Activated T-helper 17 cell treated with anti-CD3 and anti-CD28 coated beads, Interleukin-2, amount 50 U/mL, for 72 hours (primary cell): Measurements from ENCODE around the gene GSTCD. TPM values are rescaled to one million over a fixed set of nuclear protein-coding genes. Genes with fewer than 3 reads are reported as not detected.
A peak's percentile ranks its signal among the peaks of the same experiment; 100 is the strongest.
"Not testable (repeated sequence)": the region's sequence is repeated elsewhere in the genome, so short reads cannot be mapped to it uniquely, and the experiment has no call there.

Source experiments
- ATAC-seq: fragments of 150-1000 bp; cut with Tn5 transposase; replicated peaks from 2 replicates; pipeline ENCODE4 v1.10.0; 2021; ENCODE audit warnings: mild to moderate bottlenecking, moderate library complexity
- H3K27ac Mint-ChIP-seq: one replicate; pipeline ENCODE4 v1.8.0; 2022; ENCODE audit warnings: mixed read lengths
- H3K27me3 Mint-ChIP-seq: one replicate; pipeline ENCODE4 v1.8.0; 2022; ENCODE audit warnings: mixed read lengths
- H3K36me3 Mint-ChIP-seq: one replicate; pipeline ENCODE4 v1.8.0; 2022; ENCODE audit warnings: low read depth, mild to moderate bottlenecking, mixed read lengths
- H3K4me1 Mint-ChIP-seq: one replicate; pipeline ENCODE4 v1.8.0; 2022; ENCODE audit warnings: mixed read lengths
- H3K4me3 Mint-ChIP-seq: one replicate; pipeline ENCODE4 v1.8.0; 2022; ENCODE audit warnings: mild to moderate bottlenecking, mixed read lengths
- H3K9me3 Mint-ChIP-seq: one replicate; pipeline ENCODE4 v1.8.0; 2022; ENCODE audit warnings: mixed read lengths
- total RNA-seq, 2 donors: library from RNA; stranded (reverse); gene quantifications; one replicate each; pipeline ENCODE4 v1.2.3, GENCODE V29; 2022

Gene GSTCD
- 10 to 100 TPM in 1 of 2 donors, 1 to 10 TPM in 1; 8.2 to 11.1 TPM for total RNA-seq

- peaks cover 22% of the 10 kb centered on the region for H3K4me1 Mint-ChIP-seq
- peak within 1 kb of the TSS; percentile 93 for H3K27ac Mint-ChIP-seq
- ATAC-seq, result peak; percentile 93
- no peaks in the 10 kb centered on the region for H3K36me3 Mint-ChIP-seq
- H3K27me3 Mint-ChIP-seq, result no peaks in the 10 kb centered on the region
- H3K4me3 Mint-ChIP-seq, result peak within 1 kb of the TSS; percentile 90
- no peaks in the 10 kb centered on the region for H3K9me3 Mint-ChIP-seq
Measured at GRCh38 chr4:105708181-105709080, at the start of gene GSTCD, which contains the start of gene INTS12. GSTCD (plus strand) TSS chr4:105708784; CDS start chr4:105717614, 8,830 bp downstream. INTS12 (minus strand) TSS chr4:105708689; CDS start chr4:105700005, 8,684 bp downstream.

- H3K27ac Mint-ChIP-seq, result no peak overlapping the region
- no peak for ATAC-seq
- H3K9me3 Mint-ChIP-seq, result no peaks in the 10 kb centered on the region
- H3K36me3 Mint-ChIP-seq, result no peaks in the 10 kb centered on the region
- H3K27me3 Mint-ChIP-seq, result peaks cover 7% of the 10 kb centered on the region
- H3K4me3 Mint-ChIP-seq, result no peak overlapping the region
- no peaks in the 10 kb centered on the region for H3K4me1 Mint-ChIP-seq
Measured at GRCh38 chr4:105659190-105659589, 49.4 kb upstream of the GSTCD start.

- no peaks in the 10 kb centered on the region for H3K36me3 Mint-ChIP-seq
- H3K4me3 Mint-ChIP-seq, result no peak overlapping the region
- ATAC-seq, result no peak
- no peak overlapping the region for H3K27ac Mint-ChIP-seq
- no peaks in the 10 kb centered on the region for H3K4me1 Mint-ChIP-seq
- no peaks in the 10 kb centered on the region for H3K9me3 Mint-ChIP-seq
- H3K27me3 Mint-ChIP-seq, result peaks cover 9% of the 10 kb centered on the region
Measured at GRCh38 chr4:105661028-105661427, 47.6 kb upstream of the GSTCD start.

- ATAC-seq, result no peak
- H3K9me3 Mint-ChIP-seq, result no peaks in the 10 kb centered on the region
- no peaks in the 10 kb centered on the region for H3K36me3 Mint-ChIP-seq
- H3K4me3 Mint-ChIP-seq, result no peak overlapping the region
- H3K27me3 Mint-ChIP-seq, result peaks cover 9% of the 10 kb centered on the region
- no peak overlapping the region for H3K27ac Mint-ChIP-seq
- no peaks in the 10 kb centered on the region for H3K4me1 Mint-ChIP-seq
Measured at GRCh38 chr4:105662935-105663675, 45.5 kb upstream of the GSTCD start.

- Mint-ChIP-seq H3K27ac (no peak overlapping the region), H3K36me3 (no peaks in the 10 kb centered on the region), H3K27me3 (peaks cover 12% of the 10 kb centered on the region), H3K9me3 (no peaks in the 10 kb centered on the region), H3K4me3 (no peak overlapping the region), H3K4me1 (no peaks in the 10 kb centered on the region)
- no peak for ATAC-seq
Measured at GRCh38 chr4:105666693-105667092, 41.9 kb upstream of the GSTCD start.

- Mint-ChIP-seq H3K9me3 (no peaks in the 10 kb centered on the region), H3K4me1 (no peaks in the 10 kb centered on the region), H3K36me3 (no peaks in the 10 kb centered on the region), H3K4me3 (no peak overlapping the region), H3K27me3 (peaks cover 10% of the 10 kb centered on the region), H3K27ac (no peak overlapping the region)
- no peak for ATAC-seq
Measured at GRCh38 chr4:105670684-105671083, 37.9 kb upstream of the GSTCD start.

- ATAC-seq, result no peak
- Mint-ChIP-seq H3K4me1 (no peaks in the 10 kb centered on the region), H3K9me3 (no peaks in the 10 kb centered on the region), H3K27me3 (peaks cover 10% of the 10 kb centered on the region), H3K4me3 (no peak overlapping the region), H3K27ac (no peak overlapping the region), H3K36me3 (no peaks in the 10 kb centered on the region)
Measured at GRCh38 chr4:105671301-105671700, 37.3 kb upstream of the GSTCD start.

GRCh38 chr4:105674011-105674410 is 34.6 kb upstream of the GSTCD start:
- H3K27me3 Mint-ChIP-seq, result peaks cover 6% of the 10 kb centered on the region
- no peak for ATAC-seq
- no peak overlapping the region for H3K27ac Mint-ChIP-seq
- H3K9me3 Mint-ChIP-seq, result no peaks in the 10 kb centered on the region
- H3K36me3 Mint-ChIP-seq, result no peaks in the 10 kb centered on the region
- H3K4me3 Mint-ChIP-seq, result no peak overlapping the region
- H3K4me1 Mint-ChIP-seq, result no peaks in the 10 kb centered on the region

GRCh38 chr4:105677709-105678108 is 30.9 kb upstream of the GSTCD start:
- no peak overlapping the region for H3K27ac Mint-ChIP-seq
- peaks cover 15% of the 10 kb centered on the region for H3K36me3 Mint-ChIP-seq
- ATAC-seq, result no peak
- no peak overlapping the region for H3K4me3 Mint-ChIP-seq
- H3K27me3 Mint-ChIP-seq, result peaks cover 3% of the 10 kb centered on the region
- H3K9me3 Mint-ChIP-seq, result no peaks in the 10 kb centered on the region
- H3K4me1 Mint-ChIP-seq, result no peaks in the 10 kb centered on the region

GRCh38 chr4:105679186-105679585 is 29.4 kb upstream of the GSTCD start:
- peaks cover 29% of the 10 kb centered on the region for H3K36me3 Mint-ChIP-seq
- ATAC-seq, result no peak
- H3K27me3 Mint-ChIP-seq, result no peaks in the 10 kb centered on the region
- H3K9me3 Mint-ChIP-seq, result no peaks in the 10 kb centered on the region
- no peaks in the 10 kb centered on the region for H3K4me1 Mint-ChIP-seq
- H3K27ac Mint-ChIP-seq, result no peak overlapping the region
- H3K4me3 Mint-ChIP-seq, result no peak overlapping the region

GRCh38 chr4:105683038-105683437 is 25.5 kb upstream of the GSTCD start:
- no peak overlapping the region for H3K4me3 Mint-ChIP-seq
- H3K4me1 Mint-ChIP-seq, result no peaks in the 10 kb centered on the region
- no peak for ATAC-seq
- H3K27me3 Mint-ChIP-seq, result no peaks in the 10 kb centered on the region
- H3K36me3 Mint-ChIP-seq, result peaks cover 61% of the 10 kb centered on the region
- no peaks in the 10 kb centered on the region for H3K9me3 Mint-ChIP-seq
- H3K27ac Mint-ChIP-seq, result no peak overlapping the region

- ATAC-seq, result no peak
- no peaks in the 10 kb centered on the region for H3K27me3 Mint-ChIP-seq
- H3K4me1 Mint-ChIP-seq, result no peaks in the 10 kb centered on the region
- H3K9me3 Mint-ChIP-seq, result no peaks in the 10 kb centered on the region
- peaks cover 93% of the 10 kb centered on the region for H3K36me3 Mint-ChIP-seq
- H3K4me3 Mint-ChIP-seq, result no peak overlapping the region
- H3K27ac Mint-ChIP-seq, result no peak overlapping the region
Measured at GRCh38 chr4:105686571-105686970, 22.0 kb upstream of the GSTCD start.

- H3K4me1 Mint-ChIP-seq, H3K27ac Mint-ChIP-seq, H3K4me3 Mint-ChIP-seq, ATAC-seq, H3K27me3 Mint-ChIP-seq, H3K9me3 Mint-ChIP-seq: not testable (repeated sequence)
- peaks cover 92% of the 10 kb centered on the region for H3K36me3 Mint-ChIP-seq
Measured at GRCh38 chr4:105694812-105695211, 13.8 kb upstream of the GSTCD start.

GRCh38 chr4:105695832-105696231 is 12.8 kb upstream of the GSTCD start:
- H3K4me1 Mint-ChIP-seq, ATAC-seq, H3K27ac Mint-ChIP-seq, H3K27me3 Mint-ChIP-seq, H3K9me3 Mint-ChIP-seq, H3K4me3 Mint-ChIP-seq: not testable (repeated sequence)
- peaks cover 89% of the 10 kb centered on the region for H3K36me3 Mint-ChIP-seq

GRCh38 chr4:105698607-105699006 is 10.0 kb upstream of the GSTCD start:
- H3K4me1 Mint-ChIP-seq, result peaks cover 5% of the 10 kb centered on the region
- H3K27ac Mint-ChIP-seq, result no peak overlapping the region
- H3K36me3 Mint-ChIP-seq, result peaks cover 68% of the 10 kb centered on the region
- no peak overlapping the region for H3K4me3 Mint-ChIP-seq
- H3K9me3 Mint-ChIP-seq, result no peaks in the 10 kb centered on the region
- no peaks in the 10 kb centered on the region for H3K27me3 Mint-ChIP-seq
- ATAC-seq, result no peak
